Right ventricle myocardium inferior (tissue), 1 donor: ENCODE measurements around the gene TNFAIP8. TPM values are rescaled to one million over a fixed set of nuclear protein-coding genes. Genes with fewer than 3 reads are reported as not detected.
"Not testable (repeated sequence)": the region's sequence is repeated elsewhere in the genome, so short reads cannot be mapped to it uniquely, and the experiment has no call there.

Experiments used
- ATAC-seq: fragments of 200-7000 bp; cut with Tn5 transposase; one replicate; pipeline ENCODE4 v1.9.1; 2020; ENCODE audit warnings: mild to moderate bottlenecking, moderate library complexity
- DNase-seq: peaks from one replicate; pipeline ENCODE4 v3.0.0; 2021; ENCODE audit errors: missing footprints
- intact Hi-C: fragments of 100-400 bp; cut with DNase I; formaldehyde crosslinking; loops from one replicate; pipeline ENCODE4 v1.11.0; 2022
- total RNA-seq: library from RNA; stranded (reverse); fragmentation: NEBNext Ultra II Directional; extraction: Animal tissue kit (Norgen Biotek cat#: 25700); gene quantifications from one replicate; pipeline ENCODE4 v1.2.1, GENCODE V29; 2021
- donor health status: DM: no; HTN: yes; CAD: no; lungs with severe emphysema.

TNFAIP8 gene
- total RNA-seq, 1 donor from 2014 or later: 17.8 TPM

DNA sequence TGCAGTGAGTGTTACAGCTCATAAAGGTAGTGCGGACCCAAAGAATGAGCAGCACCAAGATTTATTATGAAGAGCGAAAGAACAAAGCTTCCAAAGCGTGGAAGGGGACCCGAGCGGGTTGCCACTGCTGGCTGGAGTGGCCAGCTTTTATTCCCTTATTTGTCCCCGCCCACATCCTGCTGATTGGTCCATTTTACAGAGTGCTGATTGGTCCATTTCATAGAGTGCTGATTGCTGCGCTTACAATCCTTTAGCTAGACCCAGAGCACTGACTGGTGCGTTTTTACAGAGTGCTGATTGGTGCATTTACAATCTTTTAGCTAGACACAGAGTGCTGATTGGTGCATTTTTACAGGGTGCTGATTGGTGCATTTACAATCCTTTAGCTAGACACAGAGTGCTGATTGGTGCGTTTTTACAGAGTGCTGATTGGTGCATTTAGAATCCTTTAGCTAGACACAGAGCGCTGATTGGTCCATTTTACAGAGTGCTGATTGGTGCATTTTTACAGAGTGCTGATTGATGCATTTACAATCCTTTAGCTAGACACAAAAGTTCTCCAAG, 76.9 kb downstream of the TNFAIP8 start:
- intact Hi-C loops, ATAC-seq, DNase-seq: not testable (repeated sequence)

DNA sequence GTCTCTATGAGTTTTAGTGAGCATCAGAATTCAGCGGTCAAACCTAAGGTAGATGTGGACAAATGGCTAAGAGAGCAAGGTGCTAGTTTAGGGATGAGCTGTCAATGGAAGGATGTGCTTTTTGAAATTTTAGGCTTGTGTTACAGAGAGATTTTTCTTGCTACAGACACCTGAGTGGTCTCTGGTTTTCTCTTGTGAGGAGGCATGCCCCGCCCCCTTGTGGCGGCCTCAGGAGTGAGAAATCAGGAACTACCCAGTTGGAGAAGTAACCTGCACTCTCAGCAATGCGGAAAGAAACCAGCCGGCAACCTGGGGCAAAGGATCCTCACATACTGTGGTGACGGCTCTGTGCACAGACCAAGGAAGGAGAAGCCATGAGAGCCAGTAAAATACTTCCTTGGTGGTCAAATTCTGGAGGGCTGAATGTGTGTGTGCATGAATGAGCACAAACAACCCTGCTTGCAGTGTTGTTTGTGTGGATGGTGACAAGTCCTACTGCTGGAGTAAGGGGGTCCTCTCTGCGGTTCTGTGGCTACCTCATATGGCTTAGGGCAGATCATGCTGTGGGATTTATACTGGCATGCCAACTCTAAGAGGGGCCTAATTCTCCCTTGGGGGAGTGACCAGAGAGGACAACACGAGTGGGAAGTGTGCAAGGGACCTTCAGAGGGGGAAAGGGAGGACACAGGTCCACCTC, 79.8 kb downstream of the TNFAIP8 start:
- peak; percentile 42 for ATAC-seq
- intact Hi-C loops: no loop called here
- DNase-seq: peak; percentile 92

DNA sequence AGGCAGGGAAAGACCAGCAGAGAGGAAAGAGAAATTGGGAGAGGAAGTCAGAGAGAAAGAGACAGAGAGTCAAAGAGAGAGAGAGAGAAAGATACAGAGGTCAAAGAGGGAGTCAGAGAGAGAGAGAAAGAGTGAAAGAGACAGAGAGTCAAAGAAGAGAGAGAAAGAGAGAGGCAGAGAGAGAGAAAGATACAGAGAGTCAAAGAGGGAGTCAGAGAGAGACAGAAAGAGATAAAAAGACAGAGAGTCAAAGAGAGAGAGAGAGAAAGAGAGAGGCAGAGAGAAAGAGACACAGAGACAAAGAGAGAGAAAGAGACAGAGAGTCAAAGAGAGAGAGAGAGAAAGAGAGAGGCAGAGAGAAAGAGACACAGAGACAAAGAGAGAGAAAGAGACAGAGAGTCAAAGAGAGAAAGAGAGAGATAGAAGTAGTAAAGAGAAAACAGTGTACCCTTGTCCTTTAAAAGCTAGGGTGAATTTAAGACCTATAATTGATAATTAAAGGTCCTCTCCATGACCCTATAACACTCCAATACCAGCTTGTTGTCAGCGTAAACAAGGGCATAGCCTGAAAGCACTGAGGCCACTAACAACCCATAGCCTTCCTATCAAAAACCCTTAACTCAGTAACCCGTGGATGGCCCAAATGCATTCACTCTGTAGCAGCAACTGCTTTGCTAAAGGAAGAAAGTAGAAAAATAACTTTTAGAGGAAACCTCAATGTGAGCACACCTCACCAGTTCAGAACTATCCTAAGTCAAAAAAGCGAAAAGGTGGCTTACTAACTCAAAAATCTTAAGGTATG, 82.2 kb downstream of the TNFAIP8 start:
- not testable (repeated sequence) for ATAC-seq, DNase-seq

DNA sequence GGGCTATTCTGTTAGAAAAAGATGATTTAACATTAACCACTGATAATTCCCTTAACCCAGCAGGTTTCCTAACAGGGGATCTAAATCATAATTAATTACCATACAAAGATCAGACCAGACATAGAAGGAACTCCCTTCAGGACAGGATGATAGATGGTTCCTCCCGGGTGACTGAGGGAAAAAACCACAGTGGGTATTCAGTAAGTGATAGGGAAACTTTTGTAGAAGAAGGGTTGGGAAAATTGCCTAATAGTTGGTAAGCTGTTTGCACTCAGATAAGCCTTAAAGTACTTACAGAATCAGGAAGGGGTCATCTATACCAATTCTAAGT, 82.7 kb downstream of the TNFAIP8 start:
- intact Hi-C loops, ATAC-seq, DNase-seq: not testable (repeated sequence)

More for the DNA sequence above, 82.2 kb downstream of the TNFAIP8 start:
- intact Hi-C loops: not testable (repeated sequence)

DNA sequence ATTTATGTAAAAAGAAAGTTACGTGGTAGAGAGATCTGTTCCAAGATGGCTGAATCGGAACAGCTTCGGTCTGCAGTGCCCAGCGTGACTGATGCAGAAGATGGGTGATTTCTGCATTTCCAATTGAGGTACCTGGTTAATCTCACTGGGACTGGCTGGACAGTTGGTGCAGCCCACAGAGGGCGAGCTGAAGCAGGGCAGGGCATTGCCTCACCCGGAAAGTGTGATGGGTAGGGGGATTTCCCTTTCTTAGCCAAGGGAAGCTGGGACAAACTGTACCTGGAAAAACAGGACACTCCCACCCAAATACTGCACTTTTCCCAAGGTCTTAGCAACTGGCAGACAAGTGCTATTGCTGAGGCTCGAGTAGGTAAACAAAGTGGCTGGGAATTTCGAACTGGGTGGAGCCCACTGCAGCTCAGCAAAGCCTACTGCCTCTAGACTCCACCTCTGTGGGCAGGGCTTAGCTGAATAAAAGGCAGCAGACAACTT, 83.4 kb downstream of the TNFAIP8 start:
- DNase-seq (no peak), ATAC-seq (no peak)
- intact Hi-C loops: no loop called here

DNA sequence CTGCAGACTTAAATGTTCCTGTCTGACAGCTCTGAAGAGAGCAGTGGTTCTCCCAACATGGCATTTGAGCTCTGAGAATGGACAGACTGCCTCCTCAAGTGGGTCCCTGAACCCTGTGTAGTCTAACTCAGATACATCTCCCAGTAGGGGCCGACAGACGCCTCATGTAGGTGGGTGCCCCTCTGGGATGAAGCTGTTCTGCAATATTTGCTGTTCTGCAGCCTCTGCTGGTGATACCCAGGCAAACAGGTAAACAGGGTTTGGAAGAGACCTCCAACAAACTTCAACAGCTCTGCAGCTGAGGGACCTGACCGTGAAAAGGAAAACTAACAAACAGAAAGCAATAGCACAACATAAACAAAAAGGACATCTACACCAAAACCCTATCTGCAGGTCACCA, 83.8 kb downstream of the TNFAIP8 start:
- intact Hi-C loops, DNase-seq, ATAC-seq: not testable (repeated sequence)

DNA sequence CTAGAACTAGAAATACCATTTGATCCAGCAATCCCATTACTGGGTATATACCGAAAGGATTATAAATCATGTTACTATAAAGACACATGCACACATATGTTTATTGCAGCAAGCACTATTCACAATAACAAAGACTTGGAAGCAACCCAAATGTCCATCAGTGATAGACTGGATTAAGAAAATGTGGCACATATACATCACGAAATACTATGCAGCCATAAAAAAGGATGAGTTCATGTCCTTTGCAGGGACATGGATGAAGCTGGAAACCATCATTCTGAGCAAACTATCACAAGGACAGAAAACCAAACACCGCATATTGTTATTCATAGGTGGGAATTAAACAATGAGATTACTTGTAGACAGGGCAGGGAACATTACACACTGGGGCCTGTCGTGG, 88.8 kb downstream of the TNFAIP8 start:
- DNase-seq, ATAC-seq, intact Hi-C loops: not testable (repeated sequence)

DNA sequence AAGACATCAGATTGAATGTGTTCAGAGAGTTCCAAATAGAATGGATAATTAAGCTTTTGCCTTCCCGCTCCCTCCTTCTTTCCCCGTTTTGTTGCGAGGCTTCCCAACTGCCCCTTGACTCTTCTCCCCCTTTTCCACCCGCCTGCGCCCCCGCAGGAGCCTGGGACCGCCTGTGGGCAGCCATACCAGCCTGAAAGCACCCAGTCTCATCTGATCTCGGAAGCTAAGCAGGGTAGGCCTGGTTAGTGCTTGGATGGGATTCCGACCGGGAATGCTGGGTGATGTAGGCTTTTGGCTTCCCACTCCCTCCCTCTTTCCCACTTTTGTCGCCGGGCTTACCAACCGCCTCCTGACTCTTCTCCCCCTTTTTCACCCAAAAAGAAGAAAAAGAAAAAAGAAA, 89.7 kb downstream of the TNFAIP8 start:
- no peak for DNase-seq
- intact Hi-C loops: no loop called here
- ATAC-seq: no peak

Other genes with a start within 250 kb of the TNFAIP8 start
- 297 TPM for gene HSD17B4, start 96.5 kb downstream of the TNFAIP8 start, total RNA-seq